Neural cell (in vitro differentiated cells): ENCODE data around the gene HS3ST3B1. TPM values are rescaled to one million over a fixed set of nuclear protein-coding genes. Genes with fewer than 3 reads are reported as not detected.

Source experiments
- H2AFZ ChIP-seq: fragments of 200-600, 300-800 bp; sonication (generic), shearing (Covaris generic); 2 replicates; pipeline ENCODE4 v1.6.0; 2014; ENCODE audit warnings: low read depth, mild to moderate bottlenecking, antibody characterized with exemption, low read length, moderate library complexity
- H3F3A ChIP-seq: fragments of 200-600 bp; shearing (Covaris generic); 2 replicates; pipeline ENCODE4 v1.6.1; 2016; ENCODE audit warnings: mild to moderate bottlenecking, moderate library complexity, mixed read lengths, antibody characterized with exemption, low read length; ENCODE audit not compliant: insufficient read depth, poor library complexity, severe bottlenecking
- H3K27ac ChIP-seq: fragments of 200-600, 300-800 bp; sonication (generic), shearing (Covaris generic); 2 replicates; pipeline ENCODE4 v1.5.1; 2014; ENCODE audit warnings: mild to moderate bottlenecking, low read length, moderate library complexity
- H3K27me3 ChIP-seq: fragments of 300-800, 200-600 bp; sonication (generic), shearing (Covaris generic); 2 replicates; pipeline ENCODE4 v1.6.0; 2014; ENCODE audit warnings: mild to moderate bottlenecking, low read depth, low read length, moderate library complexity; ENCODE audit not compliant: insufficient read depth
- H3K36me3 ChIP-seq: fragments of 300-800, 200-600 bp; sonication (generic), shearing (Covaris generic); 2 replicates; pipeline ENCODE4 v1.5.1; 2014; ENCODE audit warnings: mild to moderate bottlenecking, antibody characterized with exemption, low read length, moderate library complexity; ENCODE audit not compliant: insufficient read depth
- H3K4me2 ChIP-seq: fragments of 300-800, 200-600 bp; sonication (generic), shearing (Covaris generic); 2 replicates; pipeline ENCODE4 v1.6.0; 2014; ENCODE audit warnings: mild to moderate bottlenecking, low read length
- H3K4me3 ChIP-seq: fragments of 300-800, 200-600 bp; sonication (generic), shearing (Covaris generic); 2 replicates; pipeline ENCODE4 v1.5.1; 2014; ENCODE audit warnings: mild to moderate bottlenecking, low read length, moderate library complexity
- H3K79me2 ChIP-seq: fragments of 200-600 bp; shearing (Covaris generic); replicated peaks from 2 replicates; pipeline ENCODE4 v1.6.0; 2014; ENCODE audit warnings: mild to moderate bottlenecking, low read length, moderate library complexity; ENCODE audit not compliant: insufficient read depth
- H3K9ac ChIP-seq: fragments of 300-800, 200-600 bp; sonication (generic), shearing (Covaris generic); 2 replicates; pipeline ENCODE4 v1.6.1; 2016; ENCODE audit warnings: mild to moderate bottlenecking, low read length, mixed read lengths
- H3K9me2 ChIP-seq: fragments of 200-600 bp; shearing (Covaris generic); 2 replicates; pipeline ENCODE4 v1.6.1; 2016; ENCODE audit warnings: mild to moderate bottlenecking, low read length, mixed read lengths; ENCODE audit not compliant: insufficient read depth
- H3K9me3 ChIP-seq: fragments of 200-600, 300-800 bp; sonication (generic), shearing (Covaris generic); 2 replicates; pipeline ENCODE4 v1.6.1; 2016; ENCODE audit warnings: mild to moderate bottlenecking, mixed run types, low read length, moderate library complexity, mixed read lengths
- H4K20me1 ChIP-seq: fragments of 200-600 bp; shearing (Covaris generic); 2 replicates; pipeline ENCODE4 v1.6.1; 2016; ENCODE audit warnings: mild to moderate bottlenecking, mixed run types; ENCODE audit not compliant: insufficient read depth
- EP300 ChIP-seq: fragments of 450-650 bp; conservative IDR thresholded peaks from 2 replicates; pipeline ENCODE4 v1.6.1; 2014; ENCODE audit warnings: antibody characterized with exemption, mild to moderate bottlenecking, moderate library complexity; ENCODE audit not compliant: poor library complexity, severe bottlenecking
- EZH2 ChIP-seq: fragments of 200-600, 300-800 bp; shearing (Covaris generic), sonication (generic); IDR thresholded peaks from 2 replicates; pipeline ENCODE4 v1.6.1; 2014; ENCODE audit warnings: antibody characterized with exemption, low read length, borderline replicate concordance, mild to moderate bottlenecking; ENCODE audit not compliant: insufficient read depth, poor library complexity, severe bottlenecking
- MXI1 ChIP-seq: fragments of 450-650 bp; conservative IDR thresholded peaks from 2 replicates; pipeline ENCODE4 v1.6.1; 2014; ENCODE audit warnings: antibody characterized with exemption, mild to moderate bottlenecking; ENCODE audit not compliant: poor library complexity, severe bottlenecking
- POLR2AphosphoS5 ChIP-seq: IDR thresholded peaks from 2 replicates; pipeline ENCODE4 v1.6.1; 2012
- RAD21 ChIP-seq: fragments of 450-650 bp; conservative IDR thresholded peaks from 2 replicates; pipeline ENCODE4 v1.6.1; 2014; ENCODE audit warnings: antibody characterized with exemption, mild to moderate bottlenecking, moderate library complexity
- SMC3 ChIP-seq: fragments of 450-650 bp; conservative IDR thresholded peaks from 2 replicates; pipeline ENCODE4 v1.6.1; 2014; ENCODE audit warnings: antibody characterized with exemption, mild to moderate bottlenecking, moderate library complexity; ENCODE audit not compliant: poor library complexity
- TAF1 ChIP-seq: IDR thresholded peaks from 2 replicates; pipeline ENCODE4 v1.6.1; 2012; ENCODE audit warnings: low read depth
- polyA plus RNA-seq: library from polyadenylated mRNA; depleted of rRNA; stranded (reverse); fragments of >200 nt; gene quantifications from 2 replicates; pipeline ENCODE4 v1.2.3, GENCODE V29; 2014
- TF ChIP-seq, protein P1 (sequence below): IDR thresholded peaks from 2 replicates; pipeline ENCODE4 v1.6.1; 2012; ENCODE audit warnings: borderline replicate concordance
- TF ChIP-seq, protein P2 (sequence below): fragments of 450-650 bp; IDR thresholded peaks from 2 replicates; pipeline ENCODE4 v1.5.1; 2014; ENCODE audit warnings: antibody characterized with exemption, mild to moderate bottlenecking, moderate library complexity; ENCODE audit not compliant: poor library complexity, severe bottlenecking

Gene HS3ST3B1
- polyA plus RNA-seq, 1 donor from 2014 or later, result 0.58 TPM

GRCh38 chr17:14303343-14304221, 2.7 kb downstream of the HS3ST3B1 start:
- no peak overlapping the region for H3K4me2 ChIP-seq
- peaks cover 94% of the 10 kb centered on the region for H3K27me3 ChIP-seq
- H3K36me3 ChIP-seq, result no peaks in the 10 kb centered on the region
- TF ChIP-seq, protein P1, sequence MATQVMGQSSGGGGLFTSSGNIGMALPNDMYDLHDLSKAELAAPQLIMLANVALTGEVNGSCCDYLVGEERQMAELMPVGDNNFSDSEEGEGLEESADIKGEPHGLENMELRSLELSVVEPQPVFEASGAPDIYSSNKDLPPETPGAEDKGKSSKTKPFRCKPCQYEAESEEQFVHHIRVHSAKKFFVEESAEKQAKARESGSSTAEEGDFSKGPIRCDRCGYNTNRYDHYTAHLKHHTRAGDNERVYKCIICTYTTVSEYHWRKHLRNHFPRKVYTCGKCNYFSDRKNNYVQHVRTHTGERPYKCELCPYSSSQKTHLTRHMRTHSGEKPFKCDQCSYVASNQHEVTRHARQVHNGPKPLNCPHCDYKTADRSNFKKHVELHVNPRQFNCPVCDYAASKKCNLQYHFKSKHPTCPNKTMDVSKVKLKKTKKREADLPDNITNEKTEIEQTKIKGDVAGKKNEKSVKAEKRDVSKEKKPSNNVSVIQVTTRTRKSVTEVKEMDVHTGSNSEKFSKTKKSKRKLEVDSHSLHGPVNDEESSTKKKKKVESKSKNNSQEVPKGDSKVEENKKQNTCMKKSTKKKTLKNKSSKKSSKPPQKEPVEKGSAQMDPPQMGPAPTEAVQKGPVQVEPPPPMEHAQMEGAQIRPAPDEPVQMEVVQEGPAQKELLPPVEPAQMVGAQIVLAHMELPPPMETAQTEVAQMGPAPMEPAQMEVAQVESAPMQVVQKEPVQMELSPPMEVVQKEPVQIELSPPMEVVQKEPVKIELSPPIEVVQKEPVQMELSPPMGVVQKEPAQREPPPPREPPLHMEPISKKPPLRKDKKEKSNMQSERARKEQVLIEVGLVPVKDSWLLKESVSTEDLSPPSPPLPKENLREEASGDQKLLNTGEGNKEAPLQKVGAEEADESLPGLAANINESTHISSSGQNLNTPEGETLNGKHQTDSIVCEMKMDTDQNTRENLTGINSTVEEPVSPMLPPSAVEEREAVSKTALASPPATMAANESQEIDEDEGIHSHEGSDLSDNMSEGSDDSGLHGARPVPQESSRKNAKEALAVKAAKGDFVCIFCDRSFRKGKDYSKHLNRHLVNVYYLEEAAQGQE, result no peak
- TF ChIP-seq EZH2 (peak; percentile 46), RAD21 (no peak)
- no peaks in the 10 kb centered on the region for H3F3A ChIP-seq
- H2AFZ ChIP-seq, result no peak overlapping the region
- H3K9me2 ChIP-seq, result no peaks in the 10 kb centered on the region
- no peak overlapping the region for H3K9ac ChIP-seq
- no peaks in the 10 kb centered on the region for H4K20me1 ChIP-seq
- H3K9me3 ChIP-seq, result no peaks in the 10 kb centered on the region
- no peak overlapping the region for H3K27ac ChIP-seq
- peak overlapping the region; percentile 85 for H3K4me3 ChIP-seq
- no peaks in the 10 kb centered on the region for H3K79me2 ChIP-seq

DNA sequence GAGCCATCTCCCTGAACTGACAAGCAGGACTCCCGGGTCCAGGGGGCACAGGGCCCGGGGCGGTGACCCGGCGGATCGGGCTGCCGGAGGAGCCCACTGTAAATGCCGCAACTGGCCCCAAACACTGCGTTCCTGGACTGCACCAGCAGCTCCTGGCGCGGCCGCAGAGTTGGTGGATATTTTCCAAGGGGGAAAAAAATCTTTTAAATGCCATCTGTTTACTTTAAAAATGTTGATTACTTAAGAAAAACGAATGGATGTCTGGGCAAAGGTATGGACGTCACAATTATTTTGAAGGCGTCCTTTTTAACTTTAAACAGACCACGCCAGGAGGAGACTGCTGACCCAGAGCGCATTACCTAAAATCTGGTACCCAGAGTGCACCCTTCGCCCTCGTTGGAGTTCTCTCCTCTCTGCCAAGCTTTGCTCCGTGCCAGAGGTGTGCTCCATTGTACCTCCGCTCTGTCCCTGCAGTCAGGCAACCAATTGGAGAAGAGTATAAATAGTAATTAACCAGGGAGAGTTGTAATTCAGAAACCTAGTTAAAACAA, 3.4 kb downstream of the HS3ST3B1 start:
- TF ChIP-seq EZH2 (no peak), MXI1 (no peak), SMC3 (no peak), EP300 (no peak), TAF1 (no peak), POLR2AphosphoS5 (no peak), RAD21 (no peak)
- TF ChIP-seq, protein P2, sequence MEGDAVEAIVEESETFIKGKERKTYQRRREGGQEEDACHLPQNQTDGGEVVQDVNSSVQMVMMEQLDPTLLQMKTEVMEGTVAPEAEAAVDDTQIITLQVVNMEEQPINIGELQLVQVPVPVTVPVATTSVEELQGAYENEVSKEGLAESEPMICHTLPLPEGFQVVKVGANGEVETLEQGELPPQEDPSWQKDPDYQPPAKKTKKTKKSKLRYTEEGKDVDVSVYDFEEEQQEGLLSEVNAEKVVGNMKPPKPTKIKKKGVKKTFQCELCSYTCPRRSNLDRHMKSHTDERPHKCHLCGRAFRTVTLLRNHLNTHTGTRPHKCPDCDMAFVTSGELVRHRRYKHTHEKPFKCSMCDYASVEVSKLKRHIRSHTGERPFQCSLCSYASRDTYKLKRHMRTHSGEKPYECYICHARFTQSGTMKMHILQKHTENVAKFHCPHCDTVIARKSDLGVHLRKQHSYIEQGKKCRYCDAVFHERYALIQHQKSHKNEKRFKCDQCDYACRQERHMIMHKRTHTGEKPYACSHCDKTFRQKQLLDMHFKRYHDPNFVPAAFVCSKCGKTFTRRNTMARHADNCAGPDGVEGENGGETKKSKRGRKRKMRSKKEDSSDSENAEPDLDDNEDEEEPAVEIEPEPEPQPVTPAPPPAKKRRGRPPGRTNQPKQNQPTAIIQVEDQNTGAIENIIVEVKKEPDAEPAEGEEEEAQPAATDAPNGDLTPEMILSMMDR, result no peak
- TF ChIP-seq, protein P1, result no peak
- H3F3A ChIP-seq, result no peaks in the 10 kb centered on the region
- peaks cover 92% of the 10 kb centered on the region for H3K27me3 ChIP-seq
- H3K4me2 ChIP-seq, result no peak overlapping the region
- H3K27ac ChIP-seq, result no peak overlapping the region
- H3K36me3 ChIP-seq, result no peaks in the 10 kb centered on the region
- no peaks in the 10 kb centered on the region for H4K20me1 ChIP-seq
- H3K9me3 ChIP-seq, result no peaks in the 10 kb centered on the region
- H3K4me3 ChIP-seq, result peak overlapping the region; percentile 85
- H3K9ac ChIP-seq, result no peak overlapping the region
- no peak overlapping the region for H2AFZ ChIP-seq
- no peaks in the 10 kb centered on the region for H3K9me2 ChIP-seq
- H3K79me2 ChIP-seq, result no peaks in the 10 kb centered on the region
